HCT116 (cell line): ENCODE data around the gene NTN5. TPM values are rescaled to one million over a fixed set of nuclear protein-coding genes. Genes with fewer than 3 reads are reported as not detected.
A peak's percentile ranks its signal among the peaks of the same experiment; 100 is the strongest.

Experiments
- ATAC-seq: fragments of 200-7000 bp; cut with Tn5 transposase; 2 replicates; pipeline ENCODE4 v1.9.1; 2020; ENCODE audit warnings: mild to moderate bottlenecking, moderate library complexity
- BruUV-seq: library from RNA; stranded (reverse); fragments of 400-500 nt; replicated peaks from 2 replicates; lab custom pipeline; 2021; lab: Mats Ljungman, UMichigan
- CTCF ChIA-PET: fragments of 300-600 bp; sonication (Branson Sonifier 250); formaldehyde crosslinking; loops from one replicate; lab custom pipeline; 2021; ENCODE audit warnings: antibody characterized with exemption; lab: Charles Lee
- POLR2A ChIA-PET: fragments of 300-600, 350-600 bp; sonication (Branson Sonifier 250); formaldehyde crosslinking; loops from one replicate; lab custom pipeline; 2021; ENCODE audit warnings: antibody characterized with exemption; lab: Charles Lee
- RAD21 ChIA-PET, 2 experiments: fragments of 300-600 bp; sonication (Branson Sonifier 250); formaldehyde crosslinking; loops; one replicate each; lab custom pipeline; 2023; ENCODE audit warnings: low total read pairs in 2 of 2; ENCODE audit not compliant: uncharacterized antibody in 2 of 2, unreplicated experiment in 2 of 2, low non-redundant PET in 1 of 2; lab: Charles Lee
- DNase-seq: peaks from one replicate; pipeline ENCODE4 v3.0.0-alpha.2; 2010; ENCODE audit warnings: low read depth, low spot score
- H2AFZ ChIP-seq: fragments of 200-600 bp; shearing (Covaris generic), sonication (generic); 2 replicates; pipeline ENCODE4 v1.6.1; 2017; ENCODE audit warnings: low read depth, mixed run types, mixed read lengths, antibody characterized with exemption, low read length; ENCODE audit not compliant: poor library complexity, severe bottlenecking
- H3K27ac ChIP-seq: 2 replicates; pipeline ENCODE4 v1.5.1; 2012; ENCODE audit warnings: low read depth, low read length
- H3K27me3 ChIP-seq: fragments of 200-600 bp; sonication (generic); 2 replicates; pipeline ENCODE4 v1.6.1; 2016; ENCODE audit warnings: mixed run types, low read length, mixed read lengths; ENCODE audit not compliant: insufficient read depth
- H3K36me3 ChIP-seq, 2 experiments: fragments of 200-500 bp in 1 of 2; fragments of 200-600 bp in 1 of 2; sonication (Bioruptor generic) in 1 of 2; sonication (generic) in 1 of 2; 2 replicates each; pipeline versions ENCODE4 v1.5.1 to v1.6.1; 2014 to 2016; ENCODE audit warnings: low read length in 2 of 2, inconsistent platforms in 1 of 2, mixed read lengths in 1 of 2, mixed run types in 1 of 2; ENCODE audit not compliant: insufficient read depth in 2 of 2, control insufficient read depth in 1 of 2
- H3K4me1 ChIP-seq, 2 experiments: fragments of 200-600 bp in 1 of 2; sonication (generic) in 1 of 2; 2 replicates each; pipeline versions ENCODE4 v1.5.1 to v1.6.1; 2012 to 2017; ENCODE audit warnings: low read length in 2 of 2, inconsistent platforms in 1 of 2, mild to moderate bottlenecking in 1 of 2, mixed read lengths in 1 of 2, mixed run types in 1 of 2, moderate library complexity in 1 of 2; ENCODE audit not compliant: insufficient read depth in 2 of 2, control insufficient read depth in 1 of 2
- H3K4me2 ChIP-seq: fragments of 200-600 bp; sonication (generic); 2 replicates; pipeline ENCODE4 v1.6.1; 2017; ENCODE audit warnings: mixed run types, low read length, mixed read lengths
- H3K4me3 ChIP-seq, 2 experiments: fragments of 200-600 bp in 1 of 2; sonication (generic) in 1 of 2; replicated peaks in 1 of 2; 2 replicates each; pipeline ENCODE4 v1.5.1; 2011 to 2016; ENCODE audit warnings: low read length in 2 of 2, control low read depth in 1 of 2, low read depth in 1 of 2, mild to moderate bottlenecking in 1 of 2, mixed read lengths in 1 of 2, mixed run types in 1 of 2
- H3K79me2 ChIP-seq: fragments of 200-600 bp; sonication (generic); 2 replicates; pipeline ENCODE4 v1.6.1; 2017; ENCODE audit warnings: mild to moderate bottlenecking, mixed run types, low read length, moderate library complexity, mixed read lengths; ENCODE audit not compliant: insufficient read depth
- H3K9ac ChIP-seq: fragments of 200-600 bp; sonication (generic); 2 replicates; pipeline ENCODE4 v1.6.1; 2016; ENCODE audit warnings: low read length, mixed read lengths
- H3K9me2 ChIP-seq: fragments of 200-600 bp; sonication (generic), shearing (Covaris generic); 2 replicates; pipeline ENCODE4 v1.6.1; 2017; ENCODE audit warnings: mixed run types, mild to moderate bottlenecking, moderate library complexity; ENCODE audit not compliant: insufficient read depth
- H3K9me3 ChIP-seq, 2 experiments: fragments of 200-500 bp in 1 of 2; fragments of 200-600 bp in 1 of 2; sonication (Bioruptor generic) in 1 of 2; sonication (generic) in 1 of 2; 2 replicates each; pipeline ENCODE4 v1.6.1; 2014 to 2017; ENCODE audit warnings: low read length in 2 of 2, mixed read lengths in 2 of 2, inconsistent platforms in 1 of 2, low read depth in 1 of 2, mild to moderate bottlenecking in 1 of 2, mixed run types in 1 of 2, moderate library complexity in 1 of 2; ENCODE audit not compliant: control insufficient read depth in 1 of 2, insufficient read depth in 1 of 2
- H4K20me1 ChIP-seq: fragments of 200-600 bp; sonication (generic), shearing (Covaris generic); 2 replicates; pipeline ENCODE4 v1.6.1; 2017; ENCODE audit warnings: mixed run types, mild to moderate bottlenecking, moderate library complexity; ENCODE audit not compliant: insufficient read depth
- CEBPB ChIP-seq: IDR thresholded peaks from 2 replicates; pipeline ENCODE4 v1.6.1; 2012; ENCODE audit warnings: low read depth
- EZH2 ChIP-seq: fragments of 200-600 bp; sonication (generic); IDR thresholded peaks from 2 replicates; pipeline ENCODE4 v1.6.1; 2017; ENCODE audit warnings: antibody characterized with exemption, mixed run types
- POLR2A ChIP-seq: IDR thresholded peaks from 2 replicates; pipeline ENCODE4 v1.7.0; 2011; ENCODE audit warnings: borderline replicate concordance; ENCODE audit not compliant: insufficient read depth, insufficient read length; ENCODE audit errors: extremely low read depth
- ZNF274 ChIP-seq: fragments of 200-500 bp; sonication (Bioruptor generic); IDR thresholded peaks from 2 replicates; pipeline ENCODE4 v1.6.1; 2014; ENCODE audit warnings: mild to moderate bottlenecking, low read depth, low read length, inconsistent platforms
- intact Hi-C: fragments of 100-400 bp; cut with micrococcal nuclease; formaldehyde crosslinking; loops from 2 replicates; pipeline ENCODE4 v1.10.0; 2022
- total RNA-seq: library from RNA; stranded (reverse); gene quantifications from one replicate; pipeline ENCODE4 v1.2.1, GENCODE V29; 2021; ENCODE audit not compliant: unreplicated experiment
- TF ChIP-seq, protein P1 (sequence below): IDR thresholded peaks from 2 replicates; pipeline ENCODE4 v1.6.1; 2012; ENCODE audit warnings: low read depth

The NTN5 gene
- total RNA-seq, 1 experiment from 2014 or later = 3.1 TPM

DNA sequence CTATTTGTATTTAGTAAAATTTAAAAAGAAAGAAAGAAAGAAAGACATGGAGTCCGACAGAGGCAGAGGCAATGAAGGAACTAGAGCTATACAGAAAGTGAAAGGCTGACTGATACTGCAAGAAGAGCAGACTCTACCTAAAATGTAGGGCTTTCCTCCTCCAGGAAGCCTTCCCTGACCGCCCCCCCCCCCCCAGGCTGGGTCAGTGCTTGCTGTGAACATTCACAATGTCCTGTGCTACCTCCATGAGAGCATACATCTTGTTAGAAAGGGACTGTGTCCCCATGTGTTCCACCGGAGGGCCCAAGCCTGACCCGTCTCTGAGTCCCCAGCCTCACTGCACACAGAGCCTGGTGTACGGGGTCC lies 21.2 kb downstream of the NTN5 start:
- POLR2A ChIA-PET = no interaction called here
- H3K27ac ChIP-seq = peak overlapping the region; percentile 5; the same call in 1 of the 2 replicates
- no peaks in the 10 kb centered on the region for H3K9me3 ChIP-seq
- H3K36me3 ChIP-seq = no peaks in the 10 kb centered on the region
- peaks cover 16 to 53% of the 10 kb centered on the region in 2 experiments for H3K4me1 ChIP-seq
- peak overlapping the region; percentile 8 for H2AFZ ChIP-seq
- H4K20me1 ChIP-seq = no peaks in the 10 kb centered on the region
- H3K9ac ChIP-seq = no peak overlapping the region
- no TSS peak for BruUV-seq
- no peaks in the 10 kb centered on the region for H3K9me2 ChIP-seq
- DNase-seq (no peak), ATAC-seq (no peak)
- H3K79me2 ChIP-seq = no peaks in the 10 kb centered on the region
- no peak overlapping the region; the same call in 1 of the 2 replicates for H3K4me2 ChIP-seq
- H3K4me3 ChIP-seq = no peak overlapping the region
- no peaks in the 10 kb centered on the region for H3K27me3 ChIP-seq
- intact Hi-C loops = no loop called here
- RAD21 ChIA-PET = no interaction called here
- CTCF ChIA-PET = no interaction called here
- TF ChIP-seq, protein P1, sequence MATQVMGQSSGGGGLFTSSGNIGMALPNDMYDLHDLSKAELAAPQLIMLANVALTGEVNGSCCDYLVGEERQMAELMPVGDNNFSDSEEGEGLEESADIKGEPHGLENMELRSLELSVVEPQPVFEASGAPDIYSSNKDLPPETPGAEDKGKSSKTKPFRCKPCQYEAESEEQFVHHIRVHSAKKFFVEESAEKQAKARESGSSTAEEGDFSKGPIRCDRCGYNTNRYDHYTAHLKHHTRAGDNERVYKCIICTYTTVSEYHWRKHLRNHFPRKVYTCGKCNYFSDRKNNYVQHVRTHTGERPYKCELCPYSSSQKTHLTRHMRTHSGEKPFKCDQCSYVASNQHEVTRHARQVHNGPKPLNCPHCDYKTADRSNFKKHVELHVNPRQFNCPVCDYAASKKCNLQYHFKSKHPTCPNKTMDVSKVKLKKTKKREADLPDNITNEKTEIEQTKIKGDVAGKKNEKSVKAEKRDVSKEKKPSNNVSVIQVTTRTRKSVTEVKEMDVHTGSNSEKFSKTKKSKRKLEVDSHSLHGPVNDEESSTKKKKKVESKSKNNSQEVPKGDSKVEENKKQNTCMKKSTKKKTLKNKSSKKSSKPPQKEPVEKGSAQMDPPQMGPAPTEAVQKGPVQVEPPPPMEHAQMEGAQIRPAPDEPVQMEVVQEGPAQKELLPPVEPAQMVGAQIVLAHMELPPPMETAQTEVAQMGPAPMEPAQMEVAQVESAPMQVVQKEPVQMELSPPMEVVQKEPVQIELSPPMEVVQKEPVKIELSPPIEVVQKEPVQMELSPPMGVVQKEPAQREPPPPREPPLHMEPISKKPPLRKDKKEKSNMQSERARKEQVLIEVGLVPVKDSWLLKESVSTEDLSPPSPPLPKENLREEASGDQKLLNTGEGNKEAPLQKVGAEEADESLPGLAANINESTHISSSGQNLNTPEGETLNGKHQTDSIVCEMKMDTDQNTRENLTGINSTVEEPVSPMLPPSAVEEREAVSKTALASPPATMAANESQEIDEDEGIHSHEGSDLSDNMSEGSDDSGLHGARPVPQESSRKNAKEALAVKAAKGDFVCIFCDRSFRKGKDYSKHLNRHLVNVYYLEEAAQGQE = no peak
- no peak for TF ChIP-seq EZH2
- no peak for TF ChIP-seq ZNF274
- TF ChIP-seq CEBPB = no peak
- TF ChIP-seq POLR2A = no peak
